GM21390 (cell line): ENCODE data around the gene THBS2.

Experiments
- ATAC-seq: cut with Tn5 transposase; IDR thresholded peaks from one replicate; pipeline ENCODE4 v1.9.1; 2021; ENCODE audit not compliant: unreplicated experiment

The THBS2 gene

DNA sequence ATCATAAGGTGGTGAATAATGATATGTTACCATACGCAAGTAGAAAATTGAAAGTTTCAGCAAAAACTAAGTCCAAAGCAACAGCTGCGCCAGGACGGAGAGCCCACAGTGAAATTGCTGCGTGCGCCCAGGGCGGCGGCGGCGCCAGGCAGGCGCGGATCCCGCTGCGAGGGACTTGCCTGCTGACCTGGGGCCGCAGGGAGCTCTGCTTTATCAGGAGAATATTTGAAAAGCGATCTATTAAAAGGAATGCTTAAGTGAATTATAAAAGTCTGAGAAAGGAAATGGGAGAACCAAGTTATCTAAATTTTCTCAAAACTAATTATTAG, 85.4 kb downstream of the THBS2 start:
- no peak for ATAC-seq

DNA sequence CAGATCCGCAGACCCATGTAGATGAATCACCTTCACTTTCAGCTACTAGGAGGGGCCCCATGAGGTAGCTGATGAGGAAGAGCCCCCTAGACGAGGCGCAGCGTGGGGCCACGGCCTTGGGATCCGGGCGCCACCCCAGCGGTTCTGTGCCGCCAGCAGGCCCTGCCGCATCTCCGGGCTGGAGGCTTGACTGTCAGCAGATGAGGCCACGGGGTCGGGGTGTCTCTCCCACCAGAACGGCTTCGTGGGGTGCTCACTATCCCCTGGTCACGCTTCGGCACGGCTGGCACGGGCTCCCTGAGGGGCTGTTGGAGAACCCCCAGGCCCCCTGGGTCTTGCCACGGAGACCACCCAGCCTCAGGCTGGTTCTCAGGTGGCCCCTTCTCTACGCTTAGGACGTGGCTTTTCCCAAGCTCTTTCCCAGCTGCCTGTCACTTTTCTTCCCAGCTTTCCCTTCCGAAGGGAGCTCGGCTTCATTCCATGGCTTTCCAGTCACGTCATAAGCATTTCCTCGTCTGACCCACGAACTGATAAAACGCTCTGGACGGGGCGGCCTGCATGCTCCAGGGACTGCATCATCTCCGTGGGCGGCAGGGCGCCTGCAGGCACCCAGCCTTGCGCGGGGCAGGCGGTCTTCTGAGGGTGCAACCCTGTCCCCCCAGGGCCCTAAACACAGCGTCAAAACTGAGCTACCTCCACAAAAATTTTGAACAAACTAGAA, 85.9 kb downstream of the THBS2 start:
- ATAC-seq, result no peak

DNA sequence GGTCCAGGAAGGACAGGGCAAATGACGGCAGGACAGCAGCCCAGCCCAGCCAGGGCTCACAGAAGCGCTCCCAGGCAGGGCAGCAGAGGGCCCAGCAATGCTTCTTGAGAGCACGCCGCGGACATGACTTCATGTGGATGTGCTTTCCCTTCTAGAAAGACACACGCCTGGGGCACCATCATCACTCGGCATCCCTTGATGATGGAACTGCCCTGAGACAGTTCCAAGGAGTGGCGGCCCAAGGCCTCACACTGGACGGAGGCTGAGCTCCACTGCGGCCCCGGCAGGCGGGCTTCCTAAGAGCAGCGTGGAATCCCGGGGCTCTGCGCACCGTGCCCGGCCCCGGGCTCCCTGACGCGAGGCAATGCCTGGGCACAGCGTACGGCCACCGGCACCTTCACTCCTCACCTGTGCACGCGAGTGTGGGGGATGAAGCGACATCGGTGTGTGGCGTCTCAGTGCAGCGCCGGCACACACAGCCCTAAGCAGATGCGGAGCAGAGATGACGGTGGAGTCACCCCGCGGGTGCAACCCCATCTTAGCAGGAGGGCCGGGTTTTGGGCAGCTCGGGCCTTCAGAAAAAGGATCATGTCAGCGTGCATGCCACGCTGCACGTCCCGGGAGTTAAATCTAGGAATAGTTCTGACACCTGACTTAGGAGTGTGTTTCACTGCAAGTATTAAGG, 86.6 kb downstream of the THBS2 start:
- no peak for ATAC-seq
